ENCODE measurements around the gene TRRAP.

DNA sequence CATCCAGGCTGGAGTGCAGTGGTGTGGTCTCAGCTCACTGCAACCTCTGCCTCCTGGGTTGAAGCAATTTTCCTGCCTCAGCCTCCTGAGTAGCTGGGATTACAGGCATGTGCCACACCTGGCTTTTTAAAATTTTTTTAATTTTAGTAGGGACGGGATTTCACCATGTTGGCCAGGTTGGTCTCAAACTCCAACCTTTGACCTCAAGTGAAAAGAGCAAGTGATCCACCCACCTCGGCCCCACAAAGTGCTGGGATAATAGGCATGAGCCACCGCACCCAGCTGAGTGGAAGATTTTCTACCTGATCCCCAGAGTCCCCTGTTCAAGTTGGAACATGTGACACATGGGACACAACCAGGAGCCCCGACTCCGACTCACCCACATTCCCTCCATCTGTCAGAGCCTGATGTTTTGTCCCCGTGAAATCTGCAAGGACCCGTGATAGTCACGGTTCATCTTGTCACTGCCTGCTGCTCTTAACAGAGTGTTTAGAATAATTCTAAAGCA, 161.1 kb downstream of the TRRAP start:
- TF ChIP-seq, protein P1, sequence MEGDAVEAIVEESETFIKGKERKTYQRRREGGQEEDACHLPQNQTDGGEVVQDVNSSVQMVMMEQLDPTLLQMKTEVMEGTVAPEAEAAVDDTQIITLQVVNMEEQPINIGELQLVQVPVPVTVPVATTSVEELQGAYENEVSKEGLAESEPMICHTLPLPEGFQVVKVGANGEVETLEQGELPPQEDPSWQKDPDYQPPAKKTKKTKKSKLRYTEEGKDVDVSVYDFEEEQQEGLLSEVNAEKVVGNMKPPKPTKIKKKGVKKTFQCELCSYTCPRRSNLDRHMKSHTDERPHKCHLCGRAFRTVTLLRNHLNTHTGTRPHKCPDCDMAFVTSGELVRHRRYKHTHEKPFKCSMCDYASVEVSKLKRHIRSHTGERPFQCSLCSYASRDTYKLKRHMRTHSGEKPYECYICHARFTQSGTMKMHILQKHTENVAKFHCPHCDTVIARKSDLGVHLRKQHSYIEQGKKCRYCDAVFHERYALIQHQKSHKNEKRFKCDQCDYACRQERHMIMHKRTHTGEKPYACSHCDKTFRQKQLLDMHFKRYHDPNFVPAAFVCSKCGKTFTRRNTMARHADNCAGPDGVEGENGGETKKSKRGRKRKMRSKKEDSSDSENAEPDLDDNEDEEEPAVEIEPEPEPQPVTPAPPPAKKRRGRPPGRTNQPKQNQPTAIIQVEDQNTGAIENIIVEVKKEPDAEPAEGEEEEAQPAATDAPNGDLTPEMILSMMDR (IDR thresholded peaks at IDR 0.05; ENCODE audit: insufficient read depth, low read length): no peak
- TF ChIP-seq POLR2AphosphoS5 (IDR thresholded peaks at IDR 0.05; ENCODE audit: low read depth): no peak
- TF ChIP-seq, protein P2, sequence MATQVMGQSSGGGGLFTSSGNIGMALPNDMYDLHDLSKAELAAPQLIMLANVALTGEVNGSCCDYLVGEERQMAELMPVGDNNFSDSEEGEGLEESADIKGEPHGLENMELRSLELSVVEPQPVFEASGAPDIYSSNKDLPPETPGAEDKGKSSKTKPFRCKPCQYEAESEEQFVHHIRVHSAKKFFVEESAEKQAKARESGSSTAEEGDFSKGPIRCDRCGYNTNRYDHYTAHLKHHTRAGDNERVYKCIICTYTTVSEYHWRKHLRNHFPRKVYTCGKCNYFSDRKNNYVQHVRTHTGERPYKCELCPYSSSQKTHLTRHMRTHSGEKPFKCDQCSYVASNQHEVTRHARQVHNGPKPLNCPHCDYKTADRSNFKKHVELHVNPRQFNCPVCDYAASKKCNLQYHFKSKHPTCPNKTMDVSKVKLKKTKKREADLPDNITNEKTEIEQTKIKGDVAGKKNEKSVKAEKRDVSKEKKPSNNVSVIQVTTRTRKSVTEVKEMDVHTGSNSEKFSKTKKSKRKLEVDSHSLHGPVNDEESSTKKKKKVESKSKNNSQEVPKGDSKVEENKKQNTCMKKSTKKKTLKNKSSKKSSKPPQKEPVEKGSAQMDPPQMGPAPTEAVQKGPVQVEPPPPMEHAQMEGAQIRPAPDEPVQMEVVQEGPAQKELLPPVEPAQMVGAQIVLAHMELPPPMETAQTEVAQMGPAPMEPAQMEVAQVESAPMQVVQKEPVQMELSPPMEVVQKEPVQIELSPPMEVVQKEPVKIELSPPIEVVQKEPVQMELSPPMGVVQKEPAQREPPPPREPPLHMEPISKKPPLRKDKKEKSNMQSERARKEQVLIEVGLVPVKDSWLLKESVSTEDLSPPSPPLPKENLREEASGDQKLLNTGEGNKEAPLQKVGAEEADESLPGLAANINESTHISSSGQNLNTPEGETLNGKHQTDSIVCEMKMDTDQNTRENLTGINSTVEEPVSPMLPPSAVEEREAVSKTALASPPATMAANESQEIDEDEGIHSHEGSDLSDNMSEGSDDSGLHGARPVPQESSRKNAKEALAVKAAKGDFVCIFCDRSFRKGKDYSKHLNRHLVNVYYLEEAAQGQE (IDR thresholded peaks at IDR 0.05; ENCODE audit: insufficient replicate concordance, low read depth): no peak
- TF ChIP-seq GABPA (IDR thresholded peaks at IDR 0.05; ENCODE audit: low read depth): no peak
